HCT116 (cell line): Measurements from ENCODE around the gene PTX3. TPM values are rescaled to one million over a fixed set of nuclear protein-coding genes. Genes with fewer than 3 reads are reported as not detected.

Experiments
- ATAC-seq: fragments of 200-7000 bp; cut with Tn5 transposase; 2 replicates; pipeline ENCODE4 v1.9.1; 2020; ENCODE audit warnings: mild to moderate bottlenecking, moderate library complexity
- BruUV-seq: library from RNA; stranded (reverse); fragments of 400-500 nt; replicated peaks from 2 replicates; lab custom pipeline; 2021; lab: Mats Ljungman, UMichigan
- CTCF ChIA-PET: fragments of 300-600 bp; sonication (Branson Sonifier 250); formaldehyde crosslinking; loops from one replicate; lab custom pipeline; 2021; ENCODE audit warnings: antibody characterized with exemption; lab: Charles Lee
- POLR2A ChIA-PET: fragments of 300-600, 350-600 bp; sonication (Branson Sonifier 250); formaldehyde crosslinking; loops from one replicate; lab custom pipeline; 2021; ENCODE audit warnings: antibody characterized with exemption; lab: Charles Lee
- RAD21 ChIA-PET, 2 experiments: fragments of 300-600 bp; sonication (Branson Sonifier 250); formaldehyde crosslinking; loops; one replicate each; lab custom pipeline; 2023; ENCODE audit warnings: low total read pairs in 2 of 2; ENCODE audit not compliant: uncharacterized antibody in 2 of 2, unreplicated experiment in 2 of 2, low non-redundant PET in 1 of 2; lab: Charles Lee
- DNase-seq: peaks from one replicate; pipeline ENCODE4 v3.0.0-alpha.2; 2010; ENCODE audit warnings: low read depth, low spot score
- H2AFZ ChIP-seq: fragments of 200-600 bp; shearing (Covaris generic), sonication (generic); 2 replicates; pipeline ENCODE4 v1.6.1; 2017; ENCODE audit warnings: low read depth, mixed run types, mixed read lengths, antibody characterized with exemption, low read length; ENCODE audit not compliant: poor library complexity, severe bottlenecking
- H3K27ac ChIP-seq: 2 replicates; pipeline ENCODE4 v1.5.1; 2012; ENCODE audit warnings: low read depth, low read length
- H3K27me3 ChIP-seq: fragments of 200-600 bp; sonication (generic); 2 replicates; pipeline ENCODE4 v1.6.1; 2016; ENCODE audit warnings: mixed run types, low read length, mixed read lengths; ENCODE audit not compliant: insufficient read depth
- H3K36me3 ChIP-seq, 2 experiments: fragments of 200-500 bp in 1 of 2; fragments of 200-600 bp in 1 of 2; sonication (Bioruptor generic) in 1 of 2; sonication (generic) in 1 of 2; 2 replicates each; pipeline versions ENCODE4 v1.5.1 to v1.6.1; 2014 to 2016; ENCODE audit warnings: low read length in 2 of 2, inconsistent platforms in 1 of 2, mixed read lengths in 1 of 2, mixed run types in 1 of 2; ENCODE audit not compliant: insufficient read depth in 2 of 2, control insufficient read depth in 1 of 2
- H3K4me1 ChIP-seq, 2 experiments: fragments of 200-600 bp in 1 of 2; sonication (generic) in 1 of 2; 2 replicates each; pipeline versions ENCODE4 v1.5.1 to v1.6.1; 2012 to 2017; ENCODE audit warnings: low read length in 2 of 2, inconsistent platforms in 1 of 2, mild to moderate bottlenecking in 1 of 2, mixed read lengths in 1 of 2, mixed run types in 1 of 2, moderate library complexity in 1 of 2; ENCODE audit not compliant: insufficient read depth in 2 of 2, control insufficient read depth in 1 of 2
- H3K4me2 ChIP-seq: fragments of 200-600 bp; sonication (generic); 2 replicates; pipeline ENCODE4 v1.6.1; 2017; ENCODE audit warnings: mixed run types, low read length, mixed read lengths
- H3K4me3 ChIP-seq, 2 experiments: fragments of 200-600 bp in 1 of 2; sonication (generic) in 1 of 2; replicated peaks in 1 of 2; 2 replicates each; pipeline ENCODE4 v1.5.1; 2011 to 2016; ENCODE audit warnings: low read length in 2 of 2, control low read depth in 1 of 2, low read depth in 1 of 2, mild to moderate bottlenecking in 1 of 2, mixed read lengths in 1 of 2, mixed run types in 1 of 2
- H3K79me2 ChIP-seq: fragments of 200-600 bp; sonication (generic); 2 replicates; pipeline ENCODE4 v1.6.1; 2017; ENCODE audit warnings: mild to moderate bottlenecking, mixed run types, low read length, moderate library complexity, mixed read lengths; ENCODE audit not compliant: insufficient read depth
- H3K9ac ChIP-seq: fragments of 200-600 bp; sonication (generic); 2 replicates; pipeline ENCODE4 v1.6.1; 2016; ENCODE audit warnings: low read length, mixed read lengths
- H3K9me2 ChIP-seq: fragments of 200-600 bp; sonication (generic), shearing (Covaris generic); 2 replicates; pipeline ENCODE4 v1.6.1; 2017; ENCODE audit warnings: mixed run types, mild to moderate bottlenecking, moderate library complexity; ENCODE audit not compliant: insufficient read depth
- H3K9me3 ChIP-seq, 2 experiments: fragments of 200-500 bp in 1 of 2; fragments of 200-600 bp in 1 of 2; sonication (Bioruptor generic) in 1 of 2; sonication (generic) in 1 of 2; 2 replicates each; pipeline ENCODE4 v1.6.1; 2014 to 2017; ENCODE audit warnings: low read length in 2 of 2, mixed read lengths in 2 of 2, inconsistent platforms in 1 of 2, low read depth in 1 of 2, mild to moderate bottlenecking in 1 of 2, mixed run types in 1 of 2, moderate library complexity in 1 of 2; ENCODE audit not compliant: control insufficient read depth in 1 of 2, insufficient read depth in 1 of 2
- H4K20me1 ChIP-seq: fragments of 200-600 bp; sonication (generic), shearing (Covaris generic); 2 replicates; pipeline ENCODE4 v1.6.1; 2017; ENCODE audit warnings: mixed run types, mild to moderate bottlenecking, moderate library complexity; ENCODE audit not compliant: insufficient read depth
- CEBPB ChIP-seq: IDR thresholded peaks from 2 replicates; pipeline ENCODE4 v1.6.1; 2012; ENCODE audit warnings: low read depth
- EGR1 ChIP-seq: IDR thresholded peaks from 2 replicates; pipeline ENCODE4 v1.6.1; 2012; ENCODE audit warnings: low read depth
- ELF1 ChIP-seq: IDR thresholded peaks from 2 replicates; pipeline ENCODE4 v1.6.1; 2012; ENCODE audit warnings: low read depth, borderline replicate concordance
- JUND ChIP-seq: IDR thresholded peaks from 2 replicates; pipeline ENCODE4 v1.6.1; 2012
- POLR2AphosphoS5 ChIP-seq: IDR thresholded peaks from 2 replicates; pipeline ENCODE4 v1.6.1; 2011; ENCODE audit warnings: mild to moderate bottlenecking, low read depth, low read length, moderate library complexity
- SP1 ChIP-seq: IDR thresholded peaks from 2 replicates; pipeline ENCODE4 v1.6.1; 2012; ENCODE audit warnings: low read depth
- SRF ChIP-seq: IDR thresholded peaks from 2 replicates; pipeline ENCODE4 v1.6.1; 2012; ENCODE audit warnings: low read depth
- ZNF274 ChIP-seq: fragments of 200-500 bp; sonication (Bioruptor generic); IDR thresholded peaks from 2 replicates; pipeline ENCODE4 v1.6.1; 2014; ENCODE audit warnings: mild to moderate bottlenecking, low read depth, low read length, inconsistent platforms
- intact Hi-C: fragments of 100-400 bp; cut with micrococcal nuclease; formaldehyde crosslinking; loops from 2 replicates; pipeline ENCODE4 v1.10.0; 2022
- total RNA-seq: library from RNA; stranded (reverse); gene quantifications from one replicate; pipeline ENCODE4 v1.2.1, GENCODE V29; 2021; ENCODE audit not compliant: unreplicated experiment
- TF ChIP-seq, protein P1 (sequence below): IDR thresholded peaks from 2 replicates; pipeline ENCODE4 v1.6.1; 2012
- TF ChIP-seq, protein P2 (sequence below): IDR thresholded peaks from 2 replicates; pipeline ENCODE4 v1.6.1; 2011; ENCODE audit warnings: mild to moderate bottlenecking, low read length, moderate library complexity; ENCODE audit not compliant: insufficient replicate concordance; ENCODE audit errors: extremely low read depth
- TF ChIP-seq, protein P3 (sequence below): IDR thresholded peaks from 2 replicates; pipeline ENCODE4 v1.6.1; 2012

Gene PTX3
- total RNA-seq, 1 experiment from 2014 or later = 0.37 TPM

DNA sequence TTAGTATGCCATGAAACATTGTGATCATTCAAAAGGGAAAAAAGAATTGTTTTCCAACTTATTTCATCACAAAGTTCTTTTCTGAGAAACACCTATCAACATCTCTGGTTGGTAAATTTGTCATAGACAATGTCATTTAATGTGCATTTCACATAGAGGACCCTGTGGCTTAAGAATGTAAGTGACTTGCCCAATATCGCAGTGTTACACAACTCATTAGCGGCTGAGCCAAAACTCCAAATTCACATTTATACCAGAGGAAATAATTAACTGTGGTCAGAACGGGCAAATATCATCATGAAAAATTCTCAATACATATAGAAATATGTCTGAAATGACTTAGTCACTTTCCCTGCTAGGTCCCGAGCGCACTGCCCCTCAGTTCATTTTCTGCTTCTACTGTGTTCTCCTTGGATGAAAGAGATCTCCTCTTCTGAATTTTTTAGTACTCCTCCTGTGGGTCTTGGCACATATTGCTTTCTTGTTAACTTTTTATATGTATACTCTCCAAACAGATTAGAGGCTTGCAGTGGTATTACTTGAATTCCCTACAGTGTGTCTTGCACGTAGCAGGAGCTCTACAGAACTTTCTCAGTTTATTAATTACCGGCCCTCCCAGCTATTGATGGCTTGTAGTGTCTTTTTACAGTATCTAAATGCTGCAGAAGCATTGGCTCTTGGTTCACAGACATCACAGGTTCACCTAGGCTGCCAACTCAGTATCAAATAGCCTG, 33.1 kb downstream of the PTX3 start:
- no peak overlapping the region for H2AFZ ChIP-seq
- RAD21 ChIA-PET = no interaction called here
- intact Hi-C loops = no loop called here
- H3K27ac ChIP-seq = no peak overlapping the region
- H3K27me3 ChIP-seq = no peaks in the 10 kb centered on the region
- H3K9me3 ChIP-seq = no peaks in the 10 kb centered on the region
- no peaks in the 10 kb centered on the region for H3K9me2 ChIP-seq
- no peak overlapping the region for H3K9ac ChIP-seq
- TF ChIP-seq EGR1 (no peak), ELF1 (no peak), SP1 (no peak), ZNF274 (no peak), POLR2AphosphoS5 (no peak), CEBPB (no peak), SRF (no peak)
- TF ChIP-seq, protein P1, sequence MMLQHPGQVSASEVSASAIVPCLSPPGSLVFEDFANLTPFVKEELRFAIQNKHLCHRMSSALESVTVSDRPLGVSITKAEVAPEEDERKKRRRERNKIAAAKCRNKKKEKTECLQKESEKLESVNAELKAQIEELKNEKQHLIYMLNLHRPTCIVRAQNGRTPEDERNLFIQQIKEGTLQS = no peak
- no TSS peak for BruUV-seq
- H3K79me2 ChIP-seq = no peaks in the 10 kb centered on the region
- ATAC-seq (no peak), DNase-seq (no peak)
- no peaks in the 10 kb centered on the region for H3K4me1 ChIP-seq
- H3K36me3 ChIP-seq = no peaks in the 10 kb centered on the region
- no peaks in the 10 kb centered on the region for H4K20me1 ChIP-seq
- CTCF ChIA-PET = no interaction called here
- H3K4me2 ChIP-seq = no peak overlapping the region
- H3K4me3 ChIP-seq = no peak overlapping the region
- POLR2A ChIA-PET = no interaction called here

DNA sequence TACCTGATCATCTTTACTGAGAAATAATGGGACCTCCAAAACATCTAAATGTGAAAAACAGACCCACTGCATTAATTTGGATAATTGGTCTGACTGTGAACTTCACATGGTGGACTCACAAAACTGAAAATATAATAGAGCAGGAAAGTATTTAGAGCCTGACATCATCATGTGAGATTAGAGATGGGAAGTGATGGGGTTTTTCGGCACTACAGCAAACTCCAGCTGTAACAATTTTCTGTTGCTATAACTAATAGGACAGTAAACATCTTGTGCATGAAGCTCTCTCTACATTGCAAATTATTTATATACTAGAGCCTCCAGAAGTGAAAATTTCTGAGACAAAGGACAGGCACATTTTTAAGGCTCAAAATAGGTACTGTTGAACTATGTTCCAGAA, 34.4 kb downstream of the PTX3 start:
- no TSS peak for BruUV-seq
- Histone ChIP-seq H4K20me1 (no peaks in the 10 kb centered on the region), H3K9me3 (no peaks in the 10 kb centered on the region), H3K9ac (no peak overlapping the region), H3K4me2 (no peak overlapping the region), H3K27me3 (no peaks in the 10 kb centered on the region), H3K36me3 (no peaks in the 10 kb centered on the region), H3K9me2 (no peaks in the 10 kb centered on the region), H3K4me3 (no peak overlapping the region), H2AFZ (no peak overlapping the region), H3K4me1 (no peaks in the 10 kb centered on the region), H3K27ac (no peak overlapping the region), H3K79me2 (no peaks in the 10 kb centered on the region)
- DNase-seq = no peak
- CTCF ChIA-PET = no interaction called here
- POLR2A ChIA-PET = no interaction called here
- RAD21 ChIA-PET = no interaction called here
- no peak for ATAC-seq
- TF ChIP-seq, protein P2, sequence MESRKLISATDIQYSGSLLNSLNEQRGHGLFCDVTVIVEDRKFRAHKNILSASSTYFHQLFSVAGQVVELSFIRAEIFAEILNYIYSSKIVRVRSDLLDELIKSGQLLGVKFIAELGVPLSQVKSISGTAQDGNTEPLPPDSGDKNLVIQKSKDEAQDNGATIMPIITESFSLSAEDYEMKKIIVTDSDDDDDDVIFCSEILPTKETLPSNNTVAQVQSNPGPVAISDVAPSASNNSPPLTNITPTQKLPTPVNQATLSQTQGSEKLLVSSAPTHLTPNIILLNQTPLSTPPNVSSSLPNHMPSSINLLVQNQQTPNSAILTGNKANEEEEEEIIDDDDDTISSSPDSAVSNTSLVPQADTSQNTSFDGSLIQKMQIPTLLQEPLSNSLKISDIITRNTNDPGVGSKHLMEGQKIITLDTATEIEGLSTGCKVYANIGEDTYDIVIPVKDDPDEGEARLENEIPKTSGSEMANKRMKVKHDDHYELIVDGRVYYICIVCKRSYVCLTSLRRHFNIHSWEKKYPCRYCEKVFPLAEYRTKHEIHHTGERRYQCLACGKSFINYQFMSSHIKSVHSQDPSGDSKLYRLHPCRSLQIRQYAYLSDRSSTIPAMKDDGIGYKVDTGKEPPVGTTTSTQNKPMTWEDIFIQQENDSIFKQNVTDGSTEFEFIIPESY = no peak
- TF ChIP-seq ELF1 = no peak
- no peak for TF ChIP-seq ZNF274
- TF ChIP-seq, protein P3, sequence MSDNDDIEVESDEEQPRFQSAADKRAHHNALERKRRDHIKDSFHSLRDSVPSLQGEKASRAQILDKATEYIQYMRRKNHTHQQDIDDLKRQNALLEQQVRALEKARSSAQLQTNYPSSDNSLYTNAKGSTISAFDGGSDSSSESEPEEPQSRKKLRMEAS = no peak
- TF ChIP-seq JUND = no peak
- TF ChIP-seq POLR2AphosphoS5 = no peak
- intact Hi-C loops = no loop called here
